ENCODE results near the gene ANKRD53.
"Not testable (repeated sequence)": the region's sequence is repeated elsewhere in the genome, so short reads cannot be mapped to it uniquely, and the experiment has no call there.

- not testable (repeated sequence) for TF ChIP-seq POLR2A (IDR thresholded peaks at IDR 0.05)
- TF ChIP-seq, protein P1, sequence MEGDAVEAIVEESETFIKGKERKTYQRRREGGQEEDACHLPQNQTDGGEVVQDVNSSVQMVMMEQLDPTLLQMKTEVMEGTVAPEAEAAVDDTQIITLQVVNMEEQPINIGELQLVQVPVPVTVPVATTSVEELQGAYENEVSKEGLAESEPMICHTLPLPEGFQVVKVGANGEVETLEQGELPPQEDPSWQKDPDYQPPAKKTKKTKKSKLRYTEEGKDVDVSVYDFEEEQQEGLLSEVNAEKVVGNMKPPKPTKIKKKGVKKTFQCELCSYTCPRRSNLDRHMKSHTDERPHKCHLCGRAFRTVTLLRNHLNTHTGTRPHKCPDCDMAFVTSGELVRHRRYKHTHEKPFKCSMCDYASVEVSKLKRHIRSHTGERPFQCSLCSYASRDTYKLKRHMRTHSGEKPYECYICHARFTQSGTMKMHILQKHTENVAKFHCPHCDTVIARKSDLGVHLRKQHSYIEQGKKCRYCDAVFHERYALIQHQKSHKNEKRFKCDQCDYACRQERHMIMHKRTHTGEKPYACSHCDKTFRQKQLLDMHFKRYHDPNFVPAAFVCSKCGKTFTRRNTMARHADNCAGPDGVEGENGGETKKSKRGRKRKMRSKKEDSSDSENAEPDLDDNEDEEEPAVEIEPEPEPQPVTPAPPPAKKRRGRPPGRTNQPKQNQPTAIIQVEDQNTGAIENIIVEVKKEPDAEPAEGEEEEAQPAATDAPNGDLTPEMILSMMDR (IDR thresholded peaks at IDR 0.05): not testable (repeated sequence)
Observed at GRCh38 chr2:71021394-71021793, 43.0 kb downstream of the ANKRD53 start.

Measured in uterus (tissue), 2 donors.